Stimulated activated CD4-positive, alpha-beta T cell treated with anti-CD3 and anti-CD28 coated beads, Interleukin-4, amount 100 ng/mL, for 48 hours (primary cell): ENCODE results near the gene CDH5.
"Not testable (repeated sequence)": the region's sequence is repeated elsewhere in the genome, so short reads cannot be mapped to it uniquely, and the experiment has no call there.

Experiments used
- DNase-seq, 2 donors: peaks; one replicate each; pipeline ENCODE4 v3.0.0-alpha.2; 2020; ENCODE audit warnings: low read depth in 2 of 2

CDH5 gene, protein sequence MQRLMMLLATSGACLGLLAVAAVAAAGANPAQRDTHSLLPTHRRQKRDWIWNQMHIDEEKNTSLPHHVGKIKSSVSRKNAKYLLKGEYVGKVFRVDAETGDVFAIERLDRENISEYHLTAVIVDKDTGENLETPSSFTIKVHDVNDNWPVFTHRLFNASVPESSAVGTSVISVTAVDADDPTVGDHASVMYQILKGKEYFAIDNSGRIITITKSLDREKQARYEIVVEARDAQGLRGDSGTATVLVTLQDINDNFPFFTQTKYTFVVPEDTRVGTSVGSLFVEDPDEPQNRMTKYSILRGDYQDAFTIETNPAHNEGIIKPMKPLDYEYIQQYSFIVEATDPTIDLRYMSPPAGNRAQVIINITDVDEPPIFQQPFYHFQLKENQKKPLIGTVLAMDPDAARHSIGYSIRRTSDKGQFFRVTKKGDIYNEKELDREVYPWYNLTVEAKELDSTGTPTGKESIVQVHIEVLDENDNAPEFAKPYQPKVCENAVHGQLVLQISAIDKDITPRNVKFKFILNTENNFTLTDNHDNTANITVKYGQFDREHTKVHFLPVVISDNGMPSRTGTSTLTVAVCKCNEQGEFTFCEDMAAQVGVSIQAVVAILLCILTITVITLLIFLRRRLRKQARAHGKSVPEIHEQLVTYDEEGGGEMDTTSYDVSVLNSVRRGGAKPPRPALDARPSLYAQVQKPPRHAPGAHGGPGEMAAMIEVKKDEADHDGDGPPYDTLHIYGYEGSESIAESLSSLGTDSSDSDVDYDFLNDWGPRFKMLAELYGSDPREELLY

DNA sequence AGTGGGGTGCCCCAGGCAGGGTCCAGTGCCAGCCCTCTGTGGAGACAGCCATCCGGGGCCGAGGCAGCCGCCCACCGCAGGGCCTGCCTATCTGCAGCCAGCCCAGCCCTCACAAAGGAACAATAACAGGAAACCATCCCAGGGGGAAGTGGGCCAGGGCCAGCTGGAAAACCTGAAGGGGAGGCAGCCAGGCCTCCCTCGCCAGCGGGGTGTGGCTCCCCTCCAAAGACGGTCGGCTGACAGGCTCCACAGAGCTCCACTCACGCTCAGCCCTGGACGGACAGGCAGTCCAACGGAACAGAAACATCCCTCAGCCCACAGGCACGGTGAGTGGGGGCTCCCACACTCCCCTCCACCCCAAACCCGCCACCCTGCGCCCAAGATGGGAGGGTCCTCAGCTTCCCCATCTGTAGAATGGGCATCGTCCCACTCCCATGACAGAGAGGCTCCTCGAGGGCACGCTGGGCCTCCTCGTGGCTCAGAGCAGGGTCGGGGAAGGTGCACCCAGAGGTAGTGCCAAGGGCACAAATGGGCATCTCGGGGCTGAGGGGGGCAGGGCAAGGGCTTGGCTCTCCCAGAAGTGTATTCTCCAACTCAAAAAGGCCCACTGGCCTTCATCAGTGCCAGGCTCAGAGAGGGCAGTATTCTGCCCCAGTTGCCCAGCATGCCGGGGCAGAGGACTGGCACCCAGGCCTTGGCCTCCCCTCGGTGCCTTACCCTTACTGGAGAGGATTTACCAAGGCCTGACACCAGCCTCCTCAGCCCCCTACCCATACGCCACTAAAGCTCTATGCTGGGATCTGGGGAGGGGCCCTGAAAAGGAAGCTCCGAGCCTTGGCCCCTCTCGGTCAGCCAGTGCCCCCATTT, at the start of gene CDH5:
TSS of gene CDH5 (plus strand) at position 259 of the 867 bp plus-strand sequence. CDS start 12,647 bp downstream, outside the sequence.
- DNase-seq = no peak

DNA sequence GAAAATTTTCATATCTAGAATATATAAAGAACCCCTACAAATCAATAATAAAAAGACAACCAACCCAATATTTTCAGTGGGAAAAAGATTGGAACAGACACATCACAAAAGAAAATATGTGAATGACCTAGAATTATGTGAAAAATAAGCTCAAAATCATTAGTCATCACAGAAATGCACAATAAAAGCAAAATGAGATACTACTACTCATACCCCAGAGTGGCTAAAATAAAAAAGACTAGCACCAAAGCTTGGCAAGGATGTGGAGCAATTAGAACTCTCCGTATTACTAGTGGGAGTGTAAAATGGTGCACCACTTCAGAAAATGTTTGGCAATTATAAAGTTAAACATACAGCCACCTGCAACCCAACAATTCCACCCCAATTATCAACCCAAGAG, 48.0 kb upstream of the CDH5 start:
- no peak for DNase-seq

DNA sequence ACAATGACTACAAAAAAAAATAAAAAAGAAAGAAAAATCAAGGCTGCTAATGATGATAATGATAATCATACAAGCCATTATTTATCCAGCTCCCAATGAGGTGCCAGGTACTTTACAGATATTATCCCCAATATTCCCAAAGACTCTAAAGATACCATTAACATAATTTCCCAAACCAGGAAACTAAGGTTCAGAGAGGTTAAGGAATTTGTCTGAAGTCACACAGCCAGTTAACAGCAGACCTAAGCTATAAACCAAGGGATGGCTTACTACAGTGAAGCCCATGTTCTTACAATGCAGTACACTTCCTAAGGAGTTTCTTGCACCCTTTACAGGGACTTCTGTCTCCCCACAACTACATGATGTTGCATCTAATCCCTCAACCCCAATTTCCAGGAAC, 45.7 kb upstream of the CDH5 start:
- no peak for DNase-seq

DNA sequence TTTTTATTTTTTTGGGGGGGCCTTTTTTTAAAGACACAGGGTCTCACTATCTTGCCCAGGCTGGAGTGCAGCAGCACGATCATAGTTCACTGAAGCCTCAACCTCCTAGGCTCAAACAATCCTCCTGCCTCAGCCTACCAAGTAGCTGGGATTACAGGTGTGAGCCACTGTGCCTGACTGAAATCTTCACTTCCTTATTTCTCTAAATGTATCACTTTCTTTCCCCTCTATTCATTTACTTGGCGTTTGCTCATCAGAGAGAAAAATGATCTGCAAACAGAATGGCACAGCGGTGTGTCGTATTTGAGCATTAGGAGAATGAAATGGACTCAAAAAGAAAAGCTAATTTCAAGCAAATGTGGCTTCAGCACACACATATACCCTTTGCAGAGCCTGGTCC, 44.3 kb upstream of the CDH5 start:
- no peak for DNase-seq

DNA sequence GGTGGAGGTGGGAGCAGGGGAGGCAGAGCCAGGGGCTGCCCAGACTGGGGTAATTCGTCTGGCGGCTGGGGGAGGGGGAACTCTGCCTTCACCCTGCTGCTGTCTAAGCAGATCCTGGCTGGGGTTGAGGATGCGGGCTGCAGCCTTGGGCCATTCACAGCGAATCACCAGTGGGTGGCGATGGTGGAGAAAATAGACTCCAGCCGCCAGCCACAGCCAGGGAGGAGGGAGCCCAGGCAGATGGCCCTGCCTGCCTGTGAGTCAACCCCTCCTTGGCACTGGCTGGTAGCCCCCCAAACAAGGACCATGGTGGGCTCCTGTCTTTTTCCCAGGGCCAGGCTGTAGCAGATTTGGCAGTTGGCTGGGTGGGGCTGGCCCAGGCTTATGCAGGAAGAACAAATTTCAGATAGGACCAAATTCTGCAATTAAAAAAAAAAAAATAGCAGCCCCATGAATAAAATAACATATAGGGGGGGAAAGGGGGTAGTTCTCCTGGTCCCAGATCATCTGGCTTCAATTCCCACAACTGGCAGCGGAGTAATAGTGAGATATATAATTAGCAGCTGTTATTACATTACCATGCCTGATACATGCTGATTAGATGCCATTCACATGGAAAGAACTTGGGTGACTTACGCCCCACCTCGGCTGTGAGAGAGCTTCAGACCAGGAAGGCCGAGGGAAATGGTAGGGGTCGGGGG, 41.5 kb upstream of the CDH5 start:
- DNase-seq = no peak

DNA sequence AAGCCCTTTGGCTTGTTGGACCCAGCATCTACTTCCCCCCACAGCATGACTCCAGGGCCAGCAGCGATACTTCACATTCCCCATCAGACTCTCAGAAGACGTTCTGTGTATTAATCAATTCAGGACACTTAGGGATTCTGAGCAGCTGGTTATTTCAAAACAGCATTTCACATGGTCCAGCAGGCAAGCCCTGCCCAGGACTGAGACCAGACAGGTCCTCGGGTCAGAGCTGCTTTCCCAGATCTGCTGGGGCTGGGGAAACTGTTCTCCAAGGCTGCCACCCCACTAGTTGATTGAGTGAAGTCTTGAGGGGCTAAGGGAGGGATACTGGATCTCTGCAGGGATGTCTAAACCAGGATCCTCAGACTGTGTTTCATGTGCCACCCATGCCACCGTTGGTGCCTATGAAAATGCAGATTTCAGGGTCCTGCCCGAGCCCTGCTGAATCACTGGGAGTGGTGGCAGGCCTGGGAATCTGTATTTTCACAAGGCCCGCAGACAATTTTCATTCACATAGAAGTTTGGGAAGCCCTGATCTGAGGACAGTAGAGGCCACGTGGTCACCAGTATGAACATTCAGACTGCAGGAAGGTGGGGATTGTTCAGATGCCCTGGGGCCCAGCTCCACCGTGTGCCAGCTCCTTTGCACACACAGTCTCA, 40.6 kb upstream of the CDH5 start:
- no peak for DNase-seq

DNA sequence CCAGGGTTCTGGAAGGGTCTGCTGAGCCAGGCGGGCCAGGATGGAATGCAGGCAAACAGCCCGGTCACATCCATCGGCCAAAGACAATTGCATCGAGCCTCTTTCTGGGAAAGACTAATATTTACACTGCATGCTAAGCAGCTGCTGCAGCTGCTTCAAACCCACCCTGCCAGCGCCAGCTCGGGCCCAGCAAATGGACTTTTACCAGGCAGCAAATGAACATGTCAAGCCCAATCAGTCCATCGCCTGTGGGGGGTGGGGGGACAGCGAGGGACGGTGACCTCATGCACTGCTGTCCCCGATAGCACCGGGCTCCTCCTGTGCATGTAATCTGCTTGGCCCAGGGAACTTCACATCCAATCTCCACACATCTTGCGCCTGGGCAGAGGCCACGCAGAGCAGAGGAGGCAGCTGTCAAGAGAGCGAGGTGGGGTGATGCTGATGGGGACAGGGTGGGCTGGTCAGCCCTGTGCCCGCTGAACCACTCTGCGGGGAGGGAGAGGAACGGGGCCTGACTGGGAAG, 39.4 kb upstream of the CDH5 start:
- DNase-seq = no peak

DNA sequence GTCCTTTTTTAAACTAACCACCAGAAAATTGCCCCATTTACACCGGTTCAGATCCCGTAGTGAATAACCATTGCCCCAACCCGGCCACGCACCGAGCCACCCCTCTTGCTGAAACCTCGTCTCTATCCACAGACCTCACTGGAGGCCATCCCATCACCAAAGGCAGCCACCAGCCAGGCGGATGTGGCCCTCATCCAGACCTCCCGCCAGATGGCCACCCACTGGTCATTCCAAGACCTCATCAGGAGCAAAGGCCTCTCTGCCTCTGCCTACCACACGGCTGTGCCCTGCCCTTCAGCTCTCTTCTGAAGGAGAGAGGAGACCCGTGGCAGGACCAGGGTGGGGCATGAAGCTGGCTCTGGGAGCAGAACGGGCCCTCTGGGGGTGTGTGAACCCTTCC, 38.2 kb upstream of the CDH5 start:
- no peak for DNase-seq

DNA sequence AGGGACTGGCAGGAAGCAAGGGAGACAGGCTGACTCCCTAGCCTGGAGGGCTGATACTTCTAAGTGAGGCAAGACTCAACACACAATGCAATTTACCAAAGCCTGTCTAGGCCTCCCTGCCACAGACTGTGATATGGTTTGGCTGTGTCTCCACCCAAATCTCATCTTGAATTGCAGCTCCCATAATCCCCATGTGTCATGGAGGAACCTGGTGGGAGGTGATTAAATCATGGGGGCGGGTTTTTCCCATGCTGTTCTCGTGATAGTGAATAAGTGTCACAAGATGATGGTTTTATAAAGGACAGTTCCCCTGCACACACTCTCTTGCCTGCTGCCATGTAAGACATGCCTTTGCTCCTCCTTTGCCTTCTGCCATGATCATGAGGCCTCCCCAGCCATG, 35.0 kb upstream of the CDH5 start:
- DNase-seq = not testable (repeated sequence)

DNA sequence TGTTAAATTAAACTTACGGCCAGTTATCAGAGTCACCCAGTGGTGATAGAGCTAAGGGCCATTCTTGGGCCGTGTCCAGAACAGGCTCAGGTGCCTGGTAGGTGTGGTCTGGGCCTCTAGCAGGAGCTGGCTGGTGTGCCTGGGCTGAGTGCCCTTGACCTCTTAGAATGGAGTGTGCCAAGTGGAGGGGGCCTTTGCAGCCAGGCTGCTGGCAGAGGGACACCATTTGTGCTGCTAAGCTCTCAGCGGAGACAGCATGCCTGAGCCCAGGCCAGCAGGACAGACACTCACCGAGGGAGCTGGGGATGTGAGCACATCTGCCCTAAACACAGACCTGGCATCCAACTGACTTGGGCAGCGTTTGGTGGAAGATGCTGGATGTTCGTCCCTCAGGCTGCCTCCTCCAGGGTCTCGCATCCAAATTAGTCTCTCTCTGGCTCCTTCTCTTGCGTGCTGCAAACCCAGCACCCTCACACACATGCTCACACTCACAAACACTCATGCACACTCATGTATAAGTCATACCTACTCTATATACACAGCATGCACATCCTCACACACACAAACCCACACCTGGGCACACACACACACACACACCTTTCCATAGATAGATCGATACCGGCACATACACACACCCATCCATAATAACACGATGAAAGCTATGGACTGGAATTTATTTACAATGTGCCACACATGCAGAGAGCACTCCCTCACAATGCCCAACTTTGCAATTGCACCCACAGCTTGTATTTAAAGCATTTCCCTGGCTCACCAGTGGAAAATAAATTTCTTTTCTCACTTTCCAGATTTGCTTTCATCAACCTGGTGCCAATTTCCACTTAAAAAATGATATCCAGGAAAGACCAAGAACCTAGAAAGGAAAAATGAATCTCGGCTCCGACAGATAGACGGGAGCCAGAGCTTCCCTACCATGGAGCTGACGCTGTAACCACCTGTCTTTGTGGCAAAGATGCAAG, 33.6 kb upstream of the CDH5 start:
- no peak for DNase-seq

DNA sequence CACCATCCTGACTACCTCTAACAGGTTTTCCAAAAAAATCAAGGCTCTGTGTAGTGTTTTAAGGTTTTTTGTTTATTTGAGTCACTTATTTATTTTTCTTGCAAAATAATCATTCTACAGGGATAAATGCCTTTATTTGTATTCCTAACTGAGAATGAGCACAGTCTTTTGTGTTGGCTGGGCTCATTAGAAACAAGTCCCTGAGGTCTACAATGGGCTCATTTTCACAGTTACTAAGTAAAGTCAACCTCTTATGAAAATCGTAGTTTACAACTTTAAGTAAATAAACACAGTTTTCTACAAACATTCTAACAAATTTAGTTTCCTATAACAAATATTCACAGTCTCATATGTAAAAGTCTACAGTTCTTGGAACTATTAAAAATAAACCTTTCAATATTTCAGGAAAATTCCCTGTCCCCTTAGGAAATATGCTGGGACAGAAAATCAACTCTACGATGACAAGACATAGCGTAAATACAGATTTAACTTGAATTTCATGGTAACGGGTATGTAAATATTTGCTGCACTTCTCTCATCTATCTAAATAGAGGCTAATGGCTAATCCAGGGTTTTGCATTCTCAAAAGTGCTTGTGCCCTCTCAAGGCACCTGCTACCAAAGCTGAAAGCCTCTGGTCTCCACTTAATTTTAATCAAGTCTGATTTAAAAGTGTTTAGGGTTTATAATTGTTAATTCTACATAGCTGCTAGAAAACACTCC, 31.5 kb upstream of the CDH5 start:
- DNase-seq = no peak

DNA sequence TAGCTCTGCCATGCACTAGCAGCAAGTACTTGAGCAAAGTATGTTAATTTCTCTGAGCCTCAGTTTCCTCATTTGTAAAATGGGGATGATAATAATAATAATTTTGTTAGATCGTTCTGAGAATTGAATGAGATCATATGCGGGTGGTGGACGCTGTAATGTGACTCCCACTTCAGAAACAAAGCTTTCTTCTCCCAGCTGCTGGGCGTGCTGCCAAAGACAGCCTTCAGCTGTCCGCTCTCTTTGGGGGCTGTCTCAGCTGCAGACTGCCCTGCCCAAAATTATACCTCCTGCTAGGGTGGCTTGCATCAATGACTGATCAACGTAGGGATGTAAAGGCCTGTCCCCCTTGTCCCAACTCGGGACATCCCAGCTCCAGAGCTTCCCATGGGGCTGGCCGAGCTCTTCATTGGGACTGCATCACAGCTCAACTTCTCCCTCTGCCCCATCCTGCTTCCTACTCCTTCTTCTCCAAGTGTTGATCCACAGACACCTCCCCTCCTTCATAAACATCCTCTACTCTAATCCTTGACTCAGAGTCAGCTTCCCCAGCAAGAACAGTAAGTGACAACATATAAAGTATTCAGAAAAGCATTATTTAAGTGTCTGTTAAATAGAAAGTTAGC, 30.7 kb upstream of the CDH5 start:
- no peak for DNase-seq

DNA sequence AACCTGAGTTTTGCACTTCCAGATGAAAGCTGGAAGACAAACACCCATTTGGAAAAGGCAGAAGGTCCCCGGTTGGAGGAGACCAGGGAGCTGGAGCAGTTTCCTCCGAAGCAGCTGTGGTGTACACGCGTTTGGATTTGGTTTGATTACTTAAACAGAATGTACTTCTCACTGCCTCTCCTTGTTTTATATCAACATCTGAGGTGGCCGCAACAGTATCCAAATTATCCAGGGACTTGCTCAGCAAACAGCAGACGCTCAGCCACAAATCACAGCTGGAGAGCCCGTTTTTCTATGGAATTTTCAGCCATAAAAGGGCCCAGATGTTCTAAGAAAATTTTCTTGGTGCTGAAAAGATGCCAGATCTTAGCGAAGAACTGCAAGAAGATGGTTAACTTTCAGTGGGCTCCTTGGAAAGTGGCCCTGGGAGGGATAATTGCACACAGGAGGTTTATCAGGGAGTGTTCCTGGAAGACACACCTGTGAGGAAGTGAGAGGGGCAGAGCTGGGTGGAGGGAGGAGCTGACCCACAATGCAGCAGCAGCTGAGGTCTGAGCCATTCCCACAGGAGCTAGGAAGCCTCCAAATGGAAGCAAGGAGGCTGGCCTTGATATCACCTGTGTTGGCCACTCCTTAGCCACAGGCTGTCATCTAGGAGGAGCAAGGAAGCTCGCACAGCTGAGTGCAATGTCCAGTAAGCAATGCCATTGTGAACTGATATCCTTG, 28.9 kb upstream of the CDH5 start:
- no peak for DNase-seq

DNA sequence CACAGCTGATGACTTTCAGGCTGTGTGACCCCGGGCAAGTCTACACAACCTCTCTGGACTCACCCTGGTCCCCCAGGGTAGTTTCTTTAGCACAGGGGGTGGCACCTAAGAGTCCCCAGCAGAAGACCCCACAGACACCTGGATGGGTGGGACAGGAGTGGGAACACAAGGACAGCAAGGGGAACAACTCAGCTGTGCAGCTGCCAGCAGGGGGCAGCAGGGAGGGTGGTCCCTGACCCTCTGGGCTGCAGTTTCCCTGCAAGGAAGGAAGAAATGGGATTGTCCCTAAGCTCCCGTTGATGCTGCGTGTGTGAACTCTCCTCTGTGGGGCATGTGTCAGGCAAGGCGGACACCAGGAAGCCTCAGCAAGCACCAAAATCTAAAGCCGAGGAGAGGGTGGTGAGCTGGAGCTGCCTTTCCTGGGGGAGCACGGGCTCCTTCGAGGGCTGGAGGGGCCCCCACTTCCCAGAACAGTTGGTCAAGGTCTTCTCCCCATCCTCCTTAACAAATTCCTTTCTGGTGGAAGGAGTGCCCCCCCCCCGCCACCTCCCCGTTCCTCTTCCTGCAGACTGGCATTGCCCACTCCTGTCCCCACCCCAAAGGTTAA, 24.1 kb upstream of the CDH5 start:
- DNase-seq = peak; percentile 13 to 28

DNA sequence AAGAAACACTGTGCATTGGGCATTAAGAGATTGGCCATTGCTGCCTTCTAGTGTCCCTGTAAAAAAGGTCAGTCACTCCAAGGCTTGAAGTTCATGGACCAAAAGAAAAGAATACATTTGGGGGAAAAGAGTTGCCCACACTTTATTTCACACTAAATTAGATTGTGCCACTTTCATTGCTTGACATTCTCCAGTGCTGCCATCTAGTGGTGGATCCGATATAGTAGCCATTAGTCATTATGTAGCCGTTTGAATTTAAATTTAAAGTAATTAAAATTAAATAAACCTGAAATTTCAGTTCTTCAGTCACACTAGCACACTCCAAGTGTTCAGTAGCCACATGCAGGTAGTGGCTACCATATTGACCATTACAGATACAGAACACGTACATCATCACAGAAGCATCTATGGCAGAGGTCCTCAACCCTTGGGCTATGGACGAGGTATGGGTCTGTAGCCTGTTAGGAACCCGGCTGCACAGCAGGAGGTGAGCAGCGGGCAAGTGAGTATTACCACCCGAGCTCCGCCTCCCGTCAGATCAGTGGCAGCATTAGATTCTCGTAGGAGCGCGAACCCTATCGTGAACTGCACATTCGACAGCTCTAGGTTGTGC, 21.9 kb upstream of the CDH5 start:
- peak; percentile 12 to 38 for DNase-seq

DNA sequence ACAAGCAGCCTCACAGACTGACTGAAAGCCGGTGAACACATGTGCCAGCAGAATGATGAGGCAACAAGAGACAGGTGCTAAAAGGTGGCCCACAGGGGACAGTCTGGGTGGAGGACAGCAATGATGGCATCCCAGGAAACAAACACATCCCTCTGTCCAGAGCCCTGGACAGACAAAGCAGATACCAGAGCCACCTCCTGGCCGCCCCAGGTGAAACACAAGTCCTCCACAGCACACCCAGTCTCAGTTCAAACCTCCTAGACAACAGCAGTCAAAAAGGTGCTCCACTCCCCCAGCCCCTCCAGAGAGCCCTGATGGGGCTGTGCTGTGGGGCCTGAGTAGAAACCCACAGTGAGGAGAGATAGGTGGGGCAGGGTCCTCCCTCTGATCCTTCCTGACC, 20.3 kb upstream of the CDH5 start:
- no peak for DNase-seq

DNA sequence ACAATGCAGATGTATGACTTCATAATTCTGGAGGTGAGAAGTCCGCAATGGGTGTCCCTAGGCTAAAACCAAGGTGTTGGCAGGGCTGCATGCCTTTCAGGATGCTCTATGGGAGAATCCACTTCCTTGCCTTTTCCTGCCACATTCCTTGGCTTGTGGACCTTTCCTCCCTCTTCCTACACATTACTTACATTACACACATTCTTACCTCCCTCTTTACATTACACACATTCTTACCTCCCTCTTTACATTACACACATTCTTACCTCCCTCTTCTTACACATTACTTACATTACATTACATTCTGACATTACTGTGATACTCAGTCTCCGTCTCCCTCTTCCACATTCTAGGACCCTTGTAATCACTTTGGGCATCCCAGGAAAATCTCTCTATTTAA, 14.2 kb upstream of the CDH5 start:
- no peak for DNase-seq
